GM21825 (cell line): Measurements from ENCODE around the gene CPXM2.

Experiments used
- ATAC-seq: cut with Tn5 transposase; IDR thresholded peaks from one replicate; pipeline ENCODE4 v1.9.1; 2021; ENCODE audit warnings: mild to moderate bottlenecking, moderate library complexity; ENCODE audit not compliant: unreplicated experiment

The CPXM2 gene

GRCh38 chr10:123906296-123906695 is 14.7 kb upstream of the CPXM2 start:
- ATAC-seq, result no peak

- no peak for ATAC-seq
Observed at GRCh38 chr10:123904834-123905409, 13.3 kb upstream of the CPXM2 start.

GRCh38 chr10:123903621-123904020 is 12.0 kb upstream of the CPXM2 start:
- no peak for ATAC-seq

- no peak for ATAC-seq
Observed at GRCh38 chr10:123901621-123902020, 10.0 kb upstream of the CPXM2 start.

- no peak for ATAC-seq
Observed at GRCh38 chr10:123897146-123897545, 5.5 kb upstream of the CPXM2 start.

GRCh38 chr10:123896246-123896927 is 4.8 kb upstream of the CPXM2 start:
- no peak for ATAC-seq

GRCh38 chr10:123893651-123894050 is 2.0 kb upstream of the CPXM2 start:
- no peak for ATAC-seq

GRCh38 chr10:123890756-123891143 is 857 bp downstream of the CPXM2 start:
- ATAC-seq, result no peak

GRCh38 chr10:123890226-123890625 is 1.4 kb downstream of the CPXM2 start:
- no peak for ATAC-seq

- no peak for ATAC-seq
Observed at GRCh38 chr10:123889821-123890220, 1.8 kb downstream of the CPXM2 start.

- ATAC-seq, result no peak
Observed at GRCh38 chr10:123888751-123889150, 2.9 kb downstream of the CPXM2 start.

- no peak for ATAC-seq
Observed at GRCh38 chr10:123888256-123888655, 3.4 kb downstream of the CPXM2 start.

- no peak for ATAC-seq
Observed at GRCh38 chr10:123886292-123886691, 5.3 kb downstream of the CPXM2 start.

GRCh38 chr10:123885406-123886170 is 6.0 kb downstream of the CPXM2 start:
- ATAC-seq, result no peak

- ATAC-seq, result no peak
Observed at GRCh38 chr10:123884907-123885381, 6.7 kb downstream of the CPXM2 start.

GRCh38 chr10:123884351-123884906 is 7.2 kb downstream of the CPXM2 start:
- ATAC-seq, result no peak

GRCh38 chr10:123883673-123884320 is 7.8 kb downstream of the CPXM2 start:
- no peak for ATAC-seq

- ATAC-seq, result no peak
Observed at GRCh38 chr10:123882681-123883445, 8.7 kb downstream of the CPXM2 start.

- ATAC-seq, result no peak
Observed at GRCh38 chr10:123882177-123882576, 9.4 kb downstream of the CPXM2 start.

- ATAC-seq, result no peak
Observed at GRCh38 chr10:123879606-123880257, 11.9 kb downstream of the CPXM2 start.
